Measurements from ENCODE around the gene STX12.
A peak's percentile ranks its signal among the peaks of the same experiment; 100 is the strongest.
"Not testable (repeated sequence)": the region's sequence is repeated elsewhere in the genome, so short reads cannot be mapped to it uniquely, and the experiment has no call there.

STX12 gene

GRCh38 chr1:27830621-27831440 lies 57.8 kb downstream of the STX12 start, which contains the start of gene PPP1R8:
Gene PPP1R8 (plus strand): TSS chr1:27830782. CDS start chr1:27830836, 54 bp downstream.
- DNase-seq (ENCODE audit: low spot score): peak; percentile 95

- no peak for DNase-seq (ENCODE audit: low spot score)
Measured at GRCh38 chr1:27831568-27832410, 58.8 kb downstream of the STX12 start.

- no peak for DNase-seq (ENCODE audit: low spot score)
Measured at GRCh38 chr1:27832762-27833161, 59.7 kb downstream of the STX12 start.

- no peak for DNase-seq (ENCODE audit: low spot score)
Measured at GRCh38 chr1:27833470-27833869, 60.5 kb downstream of the STX12 start.

GRCh38 chr1:27835046-27835445 lies 62.0 kb downstream of the STX12 start:
- no peak for DNase-seq (ENCODE audit: low spot score)

GRCh38 chr1:27835501-27835900 lies 62.5 kb downstream of the STX12 start:
- no peak for DNase-seq (ENCODE audit: low spot score)

- no peak for DNase-seq (ENCODE audit: low spot score)
Measured at GRCh38 chr1:27849951-27850350, 76.9 kb downstream of the STX12 start.

GRCh38 chr1:27855085-27855484 lies 82.1 kb downstream of the STX12 start:
- DNase-seq (ENCODE audit: low spot score): no peak

GRCh38 chr1:27856561-27857343 lies 83.7 kb downstream of the STX12 start:
- DNase-seq (ENCODE audit: low spot score): no peak

- not testable (repeated sequence) for DNase-seq (ENCODE audit: low spot score)
Measured at GRCh38 chr1:27857552-27857951, 84.5 kb downstream of the STX12 start.

GRCh38 chr1:27858072-27858948 lies 85.3 kb downstream of the STX12 start:
- peak; percentile 59 for DNase-seq (ENCODE audit: low spot score)

GRCh38 chr1:27858949-27859576 lies 86.0 kb downstream of the STX12 start:
- DNase-seq (ENCODE audit: low spot score): no peak

GRCh38 chr1:27861436-27861835 lies 88.4 kb downstream of the STX12 start:
- peak; percentile 78 for DNase-seq (ENCODE audit: low spot score)

GRCh38 chr1:27862004-27862403 lies 89.0 kb downstream of the STX12 start:
- no peak for DNase-seq (ENCODE audit: low spot score)

GRCh38 chr1:27862671-27863537 lies 89.9 kb downstream of the STX12 start:
- peak; percentile 31 for DNase-seq (ENCODE audit: low spot score)

- DNase-seq (ENCODE audit: low spot score): no peak
Measured at GRCh38 chr1:27863538-27863915, 90.5 kb downstream of the STX12 start.

GRCh38 chr1:27864264-27864895 lies 91.4 kb downstream of the STX12 start:
- DNase-seq (ENCODE audit: low spot score): no peak

GRCh38 chr1:27865821-27866220 lies 92.8 kb downstream of the STX12 start:
- no peak for DNase-seq (ENCODE audit: low spot score)

- no peak for DNase-seq (ENCODE audit: low spot score)
Measured at GRCh38 chr1:27868556-27868931, 95.5 kb downstream of the STX12 start.
